Endothelial cell of umbilical vein (primary cell): ENCODE measurements around the gene OSBPL8. TPM values are rescaled to one million over a fixed set of nuclear protein-coding genes. Genes with fewer than 3 reads are reported as not detected.
"Not testable (repeated sequence)": the region's sequence is repeated elsewhere in the genome, so short reads cannot be mapped to it uniquely, and the experiment has no call there.

Source experiments
- BruUV-seq: library from RNA; stranded (reverse); fragments of 400-500 nt; replicated peaks from 2 replicates; lab custom pipeline; 2021; lab: Mats Ljungman, UMichigan
- CTCF ChIA-PET: fragments of 300-600, 350-600 bp; sonication (Branson Sonifier 250); formaldehyde crosslinking; loops from one replicate; lab custom pipeline; 2021; ENCODE audit warnings: antibody characterized with exemption, inconsistent platforms; lab: Charles Lee
- POLR2A ChIA-PET: fragments of 300-600, 350-600 bp; sonication (Branson Sonifier 250); formaldehyde crosslinking; loops from one replicate; lab custom pipeline; 2021; ENCODE audit warnings: antibody characterized with exemption, inconsistent platforms; lab: Charles Lee
- DNase-seq: peaks from one replicate; pipeline ENCODE4 v3.0.0-alpha.2; 2011; ENCODE audit warnings: low read depth, low spot score
- FAIRE-seq: peaks from 2 replicates; lab custom pipeline; 2011; peaks lifted over from hg19 to GRCh38; lab: Jason Lieb, UNC
- H2AFZ ChIP-seq: 2 replicates; pipeline ENCODE4 v1.6.0; 2012; ENCODE audit warnings: low read depth, low read length, control low read depth, inconsistent platforms
- H3K27ac ChIP-seq: 2 replicates; pipeline ENCODE4 v1.5.1; 2011; ENCODE audit warnings: low read depth, mild to moderate bottlenecking, control low read depth, low read length, moderate library complexity; ENCODE audit not compliant: insufficient read depth
- H3K27me3 ChIP-seq, 2 experiments: 2 replicates each; pipeline versions ENCODE4 v1.6.0 to v1.6.1; 2011; ENCODE audit warnings: low read length in 2 of 2, mixed read lengths in 1 of 2; ENCODE audit not compliant: control insufficient read depth in 2 of 2, insufficient read depth in 2 of 2
- H3K36me3 ChIP-seq, 2 experiments: 2 replicates in 1 of 2; 3 replicates in 1 of 2; pipeline ENCODE4 v1.5.1; 2011; ENCODE audit warnings: low read length in 2 of 2, mild to moderate bottlenecking in 1 of 2, moderate library complexity in 1 of 2; ENCODE audit not compliant: control insufficient read depth in 2 of 2, insufficient read depth in 2 of 2; ENCODE audit errors: extremely low read depth in 1 of 2
- H3K4me1 ChIP-seq: 3 replicates; pipeline ENCODE4 v1.5.1; 2011; ENCODE audit warnings: mild to moderate bottlenecking, low read length; ENCODE audit not compliant: control insufficient read depth, insufficient read depth; ENCODE audit errors: extremely low read depth
- H3K4me2 ChIP-seq: 2 replicates; pipeline ENCODE4 v1.6.1; 2011; ENCODE audit warnings: low read length, control low read depth, mixed read lengths; ENCODE audit not compliant: insufficient read depth
- H3K4me3 ChIP-seq, 3 experiments: fragments of 200-600 bp in 1 of 3; sonication (generic), shearing (Covaris generic) in 1 of 3; replicated peaks in 1 of 3; 2 replicates each; pipeline ENCODE4 v1.5.1; 2011 to 2016; ENCODE audit warnings: control low read depth in 3 of 3, low read length in 3 of 3, mild to moderate bottlenecking in 2 of 3, inconsistent platforms in 1 of 3, low read depth in 1 of 3, moderate library complexity in 1 of 3; ENCODE audit not compliant: insufficient read depth in 1 of 3
- H3K79me2 ChIP-seq: 2 replicates; pipeline ENCODE4 v1.6.0; 2012; ENCODE audit warnings: low read length, inconsistent platforms; ENCODE audit not compliant: control insufficient read depth, insufficient read depth
- H3K9ac ChIP-seq: replicated peaks from 2 replicates; pipeline ENCODE3; 2011; ENCODE audit warnings: low read length, control low read depth; ENCODE audit not compliant: insufficient read depth; ENCODE audit errors: extremely low read depth
- H3K9me1 ChIP-seq: replicated peaks from 3 replicates; pipeline ENCODE4 v1.6.0; 2011; ENCODE audit warnings: mild to moderate bottlenecking, low read length; ENCODE audit not compliant: control insufficient read depth, insufficient read depth; ENCODE audit errors: extremely low read depth
- H3K9me3 ChIP-seq: replicated peaks from 2 replicates; pipeline ENCODE4 v1.5.1; 2012; ENCODE audit warnings: low read length, inconsistent platforms; ENCODE audit not compliant: control insufficient read depth, insufficient read depth
- H4K20me1 ChIP-seq: replicated peaks from 2 replicates; pipeline ENCODE3; 2011; ENCODE audit warnings: mild to moderate bottlenecking, low read length; ENCODE audit not compliant: control insufficient read depth, insufficient read depth; ENCODE audit errors: extremely low read depth
- EZH2 ChIP-seq: IDR thresholded peaks from 2 replicates; pipeline ENCODE4 v1.6.1; 2012; ENCODE audit warnings: borderline replicate concordance, low read depth, mild to moderate bottlenecking, moderate library complexity, low read length, inconsistent platforms; ENCODE audit not compliant: severe bottlenecking
- FOS ChIP-seq: IDR thresholded peaks from 2 replicates; pipeline ENCODE4 v1.6.1; 2011; ENCODE audit warnings: mild to moderate bottlenecking, low read length, moderate library complexity, borderline replicate concordance; ENCODE audit not compliant: insufficient read depth
- GATA2 ChIP-seq: IDR thresholded peaks from 2 replicates; pipeline ENCODE4 v1.7.0; 2011; ENCODE audit warnings: low read depth, mild to moderate bottlenecking, moderate library complexity, mixed read lengths, low read length; ENCODE audit not compliant: insufficient read length, insufficient read depth
- JUN ChIP-seq: IDR thresholded peaks from 2 replicates; pipeline ENCODE4 v1.6.1; 2011; ENCODE audit warnings: borderline replicate concordance, low read depth; ENCODE audit not compliant: insufficient read length, insufficient read depth
- MYC ChIP-seq: IDR thresholded peaks from one replicate; pipeline ENCODE4 v1.6.1; 2011; ENCODE audit warnings: mild to moderate bottlenecking, low read depth, low read length
- POLR2A ChIP-seq: IDR thresholded peaks from 2 replicates; pipeline ENCODE4 v1.6.1; 2012; ENCODE audit warnings: low read depth, mild to moderate bottlenecking, control low read depth, low read length
- POLR2AphosphoS5 ChIP-seq: IDR thresholded peaks from 2 replicates; pipeline ENCODE4 v1.6.1; 2012; ENCODE audit warnings: low read depth, mild to moderate bottlenecking, control low read depth, low read length, moderate library complexity; ENCODE audit not compliant: insufficient read depth
- dilution Hi-C: fragments of 300-500 bp; cut with MboI; formaldehyde crosslinking; loops from one replicate; pipeline ENCODE4 v1.15.0; 2019; ENCODE audit warnings: low sequenced_read_pairs; ENCODE audit not compliant: extremely low pct_ligation_motif_present
- intact Hi-C: fragments of 100-400 bp; cut with micrococcal nuclease; formaldehyde crosslinking; loops from one replicate; pipeline ENCODE4 v1.10.0; 2022
- polyA plus RNA-seq, 4 experiments: library from polyadenylated mRNA; depleted of rRNA in 3 of 4; stranded (reverse) in 3 of 4; unstranded in 1 of 4; fragments of >200 nt; gene quantifications; 2 replicates each; pipeline versions ENCODE4 v1.2.1 to v1.2.3, GENCODE V29; 2011 to 2012; ENCODE audit warnings: missing spikeins in 1 of 4
- total RNA-seq: library from RNA; stranded (reverse); gene quantifications from 2 replicates; pipeline ENCODE4 v1.2.3, GENCODE V29; 2021
- TF ChIP-seq, protein P1 (sequence below): IDR thresholded peaks from 2 replicates; pipeline ENCODE4 v1.6.1; 2011; ENCODE audit not compliant: insufficient read depth, insufficient read length
- TF ChIP-seq, protein P2 (sequence below), 2 donors: IDR thresholded peaks; 1 replicate in 1 of 2; 2 replicates in 1 of 2; pipeline ENCODE4 v1.5.1; 2011; ENCODE audit warnings: low read length in 2 of 2, mild to moderate bottlenecking in 2 of 2, moderate library complexity in 2 of 2, control low read depth in 1 of 2, inconsistent platforms in 1 of 2, low read depth in 1 of 2; ENCODE audit not compliant: insufficient read depth in 1 of 2; ENCODE audit errors: extremely low read depth in 1 of 2

OSBPL8 gene
- total and polyA plus RNA-seq, 2 donors (not counting 3 experiments of a cell fraction or from before 2014, with no cell fraction given), result 10.3 to 47.6 TPM

DNA sequence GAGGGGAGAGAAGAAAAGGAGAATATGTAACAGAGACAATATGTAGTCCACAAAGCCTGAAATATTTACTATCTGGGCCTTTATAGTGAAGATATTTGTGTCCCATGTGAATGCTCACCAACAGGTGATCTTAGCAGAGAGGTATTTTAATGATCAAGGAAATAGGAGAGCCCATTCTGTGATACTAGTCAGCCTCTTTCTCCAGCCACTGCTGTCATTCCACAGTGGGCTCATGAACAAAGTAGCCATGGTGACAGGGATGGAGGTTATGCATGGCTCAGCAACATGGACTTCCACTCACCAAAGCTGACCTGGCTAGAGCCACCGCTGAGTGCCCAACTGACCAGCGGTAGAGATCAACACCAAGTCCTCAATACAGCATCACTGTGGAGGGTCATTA lies 58.2 kb downstream of the OSBPL8 start:
- dilution Hi-C loops, result no loop called here
- Histone ChIP-seq H3K9ac (no peak overlapping the region), H3K4me3 (no peak overlapping the region), H3K9me3 (no peaks in the 10 kb centered on the region), H4K20me1 (no peaks in the 10 kb centered on the region), H3K9me1 (no peaks in the 10 kb centered on the region), H3K27me3 (no peaks in the 10 kb centered on the region), H3K4me2 (no peak overlapping the region), H3K36me3 (no peaks in the 10 kb centered on the region), H3K4me1 (no peaks in the 10 kb centered on the region), H2AFZ (no peak overlapping the region), H3K27ac (no peak overlapping the region), H3K79me2 (no peaks in the 10 kb centered on the region)
- POLR2A ChIA-PET, result no interaction called here
- TF ChIP-seq GATA2 (no peak), POLR2AphosphoS5 (no peak), POLR2A (no peak), EZH2 (no peak), JUN (no peak), MYC (no peak), FOS (no peak)
- TF ChIP-seq, protein P1, sequence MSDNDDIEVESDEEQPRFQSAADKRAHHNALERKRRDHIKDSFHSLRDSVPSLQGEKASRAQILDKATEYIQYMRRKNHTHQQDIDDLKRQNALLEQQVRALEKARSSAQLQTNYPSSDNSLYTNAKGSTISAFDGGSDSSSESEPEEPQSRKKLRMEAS, result no peak
- TF ChIP-seq, protein P2, sequence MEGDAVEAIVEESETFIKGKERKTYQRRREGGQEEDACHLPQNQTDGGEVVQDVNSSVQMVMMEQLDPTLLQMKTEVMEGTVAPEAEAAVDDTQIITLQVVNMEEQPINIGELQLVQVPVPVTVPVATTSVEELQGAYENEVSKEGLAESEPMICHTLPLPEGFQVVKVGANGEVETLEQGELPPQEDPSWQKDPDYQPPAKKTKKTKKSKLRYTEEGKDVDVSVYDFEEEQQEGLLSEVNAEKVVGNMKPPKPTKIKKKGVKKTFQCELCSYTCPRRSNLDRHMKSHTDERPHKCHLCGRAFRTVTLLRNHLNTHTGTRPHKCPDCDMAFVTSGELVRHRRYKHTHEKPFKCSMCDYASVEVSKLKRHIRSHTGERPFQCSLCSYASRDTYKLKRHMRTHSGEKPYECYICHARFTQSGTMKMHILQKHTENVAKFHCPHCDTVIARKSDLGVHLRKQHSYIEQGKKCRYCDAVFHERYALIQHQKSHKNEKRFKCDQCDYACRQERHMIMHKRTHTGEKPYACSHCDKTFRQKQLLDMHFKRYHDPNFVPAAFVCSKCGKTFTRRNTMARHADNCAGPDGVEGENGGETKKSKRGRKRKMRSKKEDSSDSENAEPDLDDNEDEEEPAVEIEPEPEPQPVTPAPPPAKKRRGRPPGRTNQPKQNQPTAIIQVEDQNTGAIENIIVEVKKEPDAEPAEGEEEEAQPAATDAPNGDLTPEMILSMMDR (IDR thresholded peaks at IDR 0.05; ENCODE audit: extremely low read depth in 1 of 2, insufficient read depth in 1 of 2, low read depth in 1 of 2, low read length in 2 of 2), result no peak
- intact Hi-C loops, result no loop called here
- BruUV-seq, result no TSS peak
- CTCF ChIA-PET, result no interaction called here
- DNase-seq (no peak), FAIRE-seq (no peak)

DNA sequence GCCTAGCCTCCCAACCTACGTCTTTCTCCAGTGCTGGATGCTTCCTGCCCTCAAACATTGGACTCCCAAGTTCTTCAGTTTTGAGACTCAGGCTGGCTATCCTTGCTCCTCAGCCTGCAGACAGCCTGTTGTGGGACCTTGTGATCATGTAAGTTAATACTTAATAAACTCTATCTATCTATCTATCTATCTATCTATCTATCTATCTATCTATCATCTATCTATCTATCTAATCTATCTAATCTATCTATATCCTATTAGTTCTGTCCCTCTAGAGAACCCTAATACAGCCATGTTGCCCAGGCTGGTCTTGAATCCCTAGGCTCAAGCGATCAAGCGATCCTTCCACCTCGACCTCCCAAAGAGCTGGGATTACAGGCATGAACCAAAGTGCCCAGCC lies 60.4 kb downstream of the OSBPL8 start:
- H3K79me2 ChIP-seq, H3K4me3 ChIP-seq, intact Hi-C loops, H4K20me1 ChIP-seq, H3K27ac ChIP-seq, H3K4me1 ChIP-seq, DNase-seq, BruUV-seq, H3K27me3 ChIP-seq, H3K36me3 ChIP-seq, H3K9me3 ChIP-seq, H3K9me1 ChIP-seq, CTCF ChIA-PET, H2AFZ ChIP-seq, H3K4me2 ChIP-seq, H3K9ac ChIP-seq, POLR2A ChIA-PET, dilution Hi-C loops, FAIRE-seq: not testable (repeated sequence)
